Endothelial cell of umbilical vein (primary cell): ENCODE data around the gene NSFL1C.

ENCODE experiments used
- EZH2 ChIP-seq: IDR thresholded peaks from 2 replicates; pipeline ENCODE4 v1.6.1; 2012; ENCODE audit warnings: borderline replicate concordance, low read depth, mild to moderate bottlenecking, moderate library complexity, low read length, inconsistent platforms; ENCODE audit not compliant: severe bottlenecking
- FOS ChIP-seq: IDR thresholded peaks from 2 replicates; pipeline ENCODE4 v1.6.1; 2011; ENCODE audit warnings: mild to moderate bottlenecking, low read length, moderate library complexity, borderline replicate concordance; ENCODE audit not compliant: insufficient read depth
- GATA2 ChIP-seq: IDR thresholded peaks from 2 replicates; pipeline ENCODE4 v1.7.0; 2011; ENCODE audit warnings: low read depth, mild to moderate bottlenecking, moderate library complexity, mixed read lengths, low read length; ENCODE audit not compliant: insufficient read length, insufficient read depth
- JUN ChIP-seq: IDR thresholded peaks from 2 replicates; pipeline ENCODE4 v1.6.1; 2011; ENCODE audit warnings: borderline replicate concordance, low read depth; ENCODE audit not compliant: insufficient read length, insufficient read depth
- MYC ChIP-seq: IDR thresholded peaks from one replicate; pipeline ENCODE4 v1.6.1; 2011; ENCODE audit warnings: mild to moderate bottlenecking, low read depth, low read length
- POLR2A ChIP-seq: IDR thresholded peaks from 2 replicates; pipeline ENCODE4 v1.6.1; 2012; ENCODE audit warnings: low read depth, mild to moderate bottlenecking, control low read depth, low read length
- POLR2AphosphoS5 ChIP-seq: IDR thresholded peaks from 2 replicates; pipeline ENCODE4 v1.6.1; 2012; ENCODE audit warnings: low read depth, mild to moderate bottlenecking, control low read depth, low read length, moderate library complexity; ENCODE audit not compliant: insufficient read depth
- TF ChIP-seq, protein P1 (sequence below), 2 donors: IDR thresholded peaks; 1 replicate in 1 of 2; 2 replicates in 1 of 2; pipeline ENCODE4 v1.5.1; 2011; ENCODE audit warnings: low read length in 2 of 2, mild to moderate bottlenecking in 2 of 2, moderate library complexity in 2 of 2, control low read depth in 1 of 2, inconsistent platforms in 1 of 2, low read depth in 1 of 2; ENCODE audit not compliant: insufficient read depth in 1 of 2; ENCODE audit errors: extremely low read depth in 1 of 2
- TF ChIP-seq, protein P2 (sequence below): IDR thresholded peaks from 2 replicates; pipeline ENCODE4 v1.6.1; 2011; ENCODE audit not compliant: insufficient read depth, insufficient read length

DNA sequence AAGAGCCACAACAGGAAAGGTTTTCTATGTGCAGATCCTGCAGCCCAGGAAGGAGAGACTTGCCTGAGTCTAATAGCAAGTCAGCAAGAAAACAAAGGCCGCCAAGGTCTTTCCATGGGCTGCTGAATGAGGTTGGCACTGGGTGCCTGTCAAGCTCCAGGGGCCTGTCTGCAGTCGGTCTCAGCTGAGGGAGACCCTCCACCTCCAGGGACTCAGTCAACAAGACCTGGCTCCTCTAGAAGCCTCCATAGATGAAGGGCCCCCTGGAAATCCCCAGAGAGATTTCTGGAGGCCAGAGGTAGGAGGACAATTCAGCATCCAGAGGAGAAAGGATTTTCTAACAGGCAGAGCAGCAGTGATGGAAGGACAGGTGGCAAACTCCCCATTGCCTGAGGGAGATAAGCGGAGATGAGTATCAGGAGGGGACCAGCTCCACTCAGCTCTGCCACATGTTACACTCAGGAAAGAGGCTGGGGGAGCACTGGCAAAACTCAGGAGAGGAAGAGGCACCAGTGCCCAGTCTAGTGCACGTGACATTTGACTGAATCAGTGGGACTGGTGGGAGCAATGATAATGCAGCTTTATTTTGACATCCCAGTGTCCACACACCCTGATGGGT is 40.3 kb downstream of the NSFL1C start:
- TF ChIP-seq, protein P1, sequence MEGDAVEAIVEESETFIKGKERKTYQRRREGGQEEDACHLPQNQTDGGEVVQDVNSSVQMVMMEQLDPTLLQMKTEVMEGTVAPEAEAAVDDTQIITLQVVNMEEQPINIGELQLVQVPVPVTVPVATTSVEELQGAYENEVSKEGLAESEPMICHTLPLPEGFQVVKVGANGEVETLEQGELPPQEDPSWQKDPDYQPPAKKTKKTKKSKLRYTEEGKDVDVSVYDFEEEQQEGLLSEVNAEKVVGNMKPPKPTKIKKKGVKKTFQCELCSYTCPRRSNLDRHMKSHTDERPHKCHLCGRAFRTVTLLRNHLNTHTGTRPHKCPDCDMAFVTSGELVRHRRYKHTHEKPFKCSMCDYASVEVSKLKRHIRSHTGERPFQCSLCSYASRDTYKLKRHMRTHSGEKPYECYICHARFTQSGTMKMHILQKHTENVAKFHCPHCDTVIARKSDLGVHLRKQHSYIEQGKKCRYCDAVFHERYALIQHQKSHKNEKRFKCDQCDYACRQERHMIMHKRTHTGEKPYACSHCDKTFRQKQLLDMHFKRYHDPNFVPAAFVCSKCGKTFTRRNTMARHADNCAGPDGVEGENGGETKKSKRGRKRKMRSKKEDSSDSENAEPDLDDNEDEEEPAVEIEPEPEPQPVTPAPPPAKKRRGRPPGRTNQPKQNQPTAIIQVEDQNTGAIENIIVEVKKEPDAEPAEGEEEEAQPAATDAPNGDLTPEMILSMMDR (IDR thresholded peaks at IDR 0.05; ENCODE audit: extremely low read depth in 1 of 2, insufficient read depth in 1 of 2, low read depth in 1 of 2, low read length in 2 of 2), result no peak
- no peak for TF ChIP-seq POLR2A
- TF ChIP-seq, protein P2, sequence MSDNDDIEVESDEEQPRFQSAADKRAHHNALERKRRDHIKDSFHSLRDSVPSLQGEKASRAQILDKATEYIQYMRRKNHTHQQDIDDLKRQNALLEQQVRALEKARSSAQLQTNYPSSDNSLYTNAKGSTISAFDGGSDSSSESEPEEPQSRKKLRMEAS, result no peak
- TF ChIP-seq FOS, result no peak
- TF ChIP-seq EZH2, result no peak
- no peak for TF ChIP-seq POLR2AphosphoS5
- no peak for TF ChIP-seq JUN
- no peak for TF ChIP-seq GATA2
- TF ChIP-seq MYC, result no peak
